OCI-LY3 (cell line): ENCODE measurements around the gene FOXO4.

Experiments
- H2AFZ ChIP-seq: fragments of 200-600, 300-600 bp; shearing (Covaris generic); 2 replicates; pipeline ENCODE4 v1.6.0; 2014; ENCODE audit warnings: antibody characterized with exemption, low read depth, low read length
- H3K27ac ChIP-seq: fragments of 200-600, 300-600 bp; sonication (generic); 2 replicates; pipeline ENCODE4 v1.5.1; 2014; ENCODE audit warnings: mild to moderate bottlenecking, low read length, moderate library complexity, mixed read lengths
- H3K27me3 ChIP-seq: fragments of 200-600, 300-600 bp; sonication (generic); 2 replicates; pipeline ENCODE4 v1.6.1; 2014; ENCODE audit warnings: low read depth, low read length, mixed read lengths
- H3K36me3 ChIP-seq: fragments of 200-600, 300-600 bp; sonication (generic); replicated peaks from 2 replicates; pipeline ENCODE3; 2014; ENCODE audit warnings: low read depth, low read length, mixed read lengths
- H3K4me1 ChIP-seq: fragments of 300-600, 200-600 bp; sonication (generic); 2 replicates; pipeline ENCODE4 v1.6.1; 2014; ENCODE audit warnings: low read length, mixed read lengths
- H3K4me2 ChIP-seq: fragments of 200-600, 300-600 bp; sonication (generic); 2 replicates; pipeline ENCODE4 v1.6.1; 2014; ENCODE audit warnings: low read length, mixed read lengths
- H3K4me3 ChIP-seq: fragments of 300-600, 200-600 bp; sonication (generic); 2 replicates; pipeline ENCODE4 v1.5.1; 2014; ENCODE audit warnings: antibody characterized with exemption, mild to moderate bottlenecking, low read length, moderate library complexity
- H3K79me2 ChIP-seq: fragments of 300-600, 200-600 bp; shearing (Covaris generic); 2 replicates; pipeline ENCODE4 v1.6.1; 2014; ENCODE audit warnings: mild to moderate bottlenecking, low read length, mixed read lengths
- H3K9ac ChIP-seq: fragments of 300-600, 200-600 bp; shearing (Covaris generic); 2 replicates; pipeline ENCODE4 v1.6.0; 2014; ENCODE audit warnings: mild to moderate bottlenecking, low read length, moderate library complexity
- H3K9me3 ChIP-seq: fragments of 200-600, 300-600 bp; shearing (Covaris generic); 2 replicates; pipeline ENCODE4 v1.6.1; 2014; ENCODE audit warnings: low read length, mixed read lengths; ENCODE audit not compliant: insufficient read depth
- H4K20me1 ChIP-seq: fragments of 200-600, 300-600 bp; sonication (generic); 2 replicates; pipeline ENCODE4 v1.6.1; 2016; ENCODE audit warnings: low read length, mixed read lengths; ENCODE audit not compliant: insufficient read depth
- EZH2phosphoT487 ChIP-seq: fragments of 200-600 bp; shearing (Covaris generic); IDR thresholded peaks from 2 replicates; pipeline ENCODE4 v1.6.1; 2018; ENCODE audit warnings: antibody characterized with exemption, mixed run types, low read depth
- TF ChIP-seq, protein P1 (sequence below): fragments of 200-600, 300-600 bp; sonication (generic); IDR thresholded peaks from 2 replicates; pipeline ENCODE4 v1.5.1; 2014; ENCODE audit warnings: antibody characterized with exemption, low read length, low read depth

Gene FOXO4

DNA sequence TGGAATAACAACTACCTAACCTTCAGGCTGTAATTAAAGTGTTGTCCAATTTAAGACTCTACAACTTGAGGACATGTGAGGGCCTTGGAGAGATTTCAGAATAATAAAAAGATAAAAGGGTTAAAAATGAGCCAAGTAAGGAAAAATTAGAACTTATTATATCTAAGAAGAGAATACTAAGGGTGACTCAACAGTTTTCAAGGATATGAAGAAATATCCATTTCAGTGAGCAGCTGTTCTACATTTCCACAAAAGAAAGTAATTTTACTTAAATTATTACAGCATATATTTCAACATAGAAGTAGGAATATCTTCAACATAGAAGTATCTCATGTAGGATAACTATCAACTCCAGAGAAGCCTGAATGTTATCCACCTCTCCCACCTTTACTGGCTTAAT is 38.8 kb upstream of the FOXO4 start:
- Histone ChIP-seq H3K27me3 (no peaks in the 10 kb centered on the region), H3K27ac (no peak overlapping the region), H3K36me3 (peaks cover 10% of the 10 kb centered on the region), H3K9ac (no peak overlapping the region), H3K4me1 (peaks cover 4% of the 10 kb centered on the region; the same call in 1 of the 2 replicates), H3K4me2 (no peak overlapping the region), H3K4me3 (no peak overlapping the region), H3K9me3 (no peaks in the 10 kb centered on the region), H2AFZ (no peak overlapping the region), H3K79me2 (no peaks in the 10 kb centered on the region), H4K20me1 (no peaks in the 10 kb centered on the region)
- TF ChIP-seq, protein P1, sequence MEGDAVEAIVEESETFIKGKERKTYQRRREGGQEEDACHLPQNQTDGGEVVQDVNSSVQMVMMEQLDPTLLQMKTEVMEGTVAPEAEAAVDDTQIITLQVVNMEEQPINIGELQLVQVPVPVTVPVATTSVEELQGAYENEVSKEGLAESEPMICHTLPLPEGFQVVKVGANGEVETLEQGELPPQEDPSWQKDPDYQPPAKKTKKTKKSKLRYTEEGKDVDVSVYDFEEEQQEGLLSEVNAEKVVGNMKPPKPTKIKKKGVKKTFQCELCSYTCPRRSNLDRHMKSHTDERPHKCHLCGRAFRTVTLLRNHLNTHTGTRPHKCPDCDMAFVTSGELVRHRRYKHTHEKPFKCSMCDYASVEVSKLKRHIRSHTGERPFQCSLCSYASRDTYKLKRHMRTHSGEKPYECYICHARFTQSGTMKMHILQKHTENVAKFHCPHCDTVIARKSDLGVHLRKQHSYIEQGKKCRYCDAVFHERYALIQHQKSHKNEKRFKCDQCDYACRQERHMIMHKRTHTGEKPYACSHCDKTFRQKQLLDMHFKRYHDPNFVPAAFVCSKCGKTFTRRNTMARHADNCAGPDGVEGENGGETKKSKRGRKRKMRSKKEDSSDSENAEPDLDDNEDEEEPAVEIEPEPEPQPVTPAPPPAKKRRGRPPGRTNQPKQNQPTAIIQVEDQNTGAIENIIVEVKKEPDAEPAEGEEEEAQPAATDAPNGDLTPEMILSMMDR, result no peak
- TF ChIP-seq EZH2phosphoT487, result no peak

DNA sequence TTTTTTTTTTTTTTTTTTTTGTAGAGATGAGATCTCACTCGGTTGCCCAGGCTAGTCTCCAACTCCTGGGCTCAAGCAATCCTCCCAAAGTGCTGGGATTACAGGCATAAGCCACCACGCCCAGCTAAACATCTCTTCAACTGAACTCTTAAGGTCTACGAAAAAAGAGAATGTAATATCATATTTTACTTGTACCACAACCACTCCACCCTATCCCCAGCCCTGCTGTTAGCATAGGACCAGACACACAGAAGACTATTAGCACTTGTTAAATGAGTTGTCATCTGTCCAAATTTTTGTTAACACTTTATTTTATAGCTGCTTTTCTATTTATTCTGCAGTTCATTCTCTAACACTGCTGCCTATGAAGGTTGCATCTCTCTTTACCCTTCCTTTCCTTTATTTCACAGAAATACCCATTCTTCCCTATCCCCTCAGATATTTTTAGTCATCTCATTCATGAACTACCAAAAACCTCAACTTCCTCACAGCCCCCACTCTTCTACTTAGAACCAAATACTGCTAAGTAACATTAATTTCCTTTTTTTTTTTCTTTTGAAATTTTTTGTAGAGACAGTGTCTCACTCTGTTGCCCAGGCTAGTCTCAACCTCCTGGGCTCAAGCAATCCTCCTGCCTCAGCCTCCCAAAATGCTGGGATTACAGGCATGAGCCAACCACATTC is 37.7 kb upstream of the FOXO4 start:
- Histone ChIP-seq H3K4me1 (peaks cover 4% of the 10 kb centered on the region; the same call in 1 of the 2 replicates), H3K27me3 (no peaks in the 10 kb centered on the region), H3K79me2 (no peaks in the 10 kb centered on the region), H4K20me1 (no peaks in the 10 kb centered on the region), H3K36me3 (peaks cover 11% of the 10 kb centered on the region), H2AFZ (no peak overlapping the region), H3K4me3 (no peak overlapping the region), H3K9ac (no peak overlapping the region), H3K9me3 (no peaks in the 10 kb centered on the region), H3K27ac (no peak overlapping the region), H3K4me2 (no peak overlapping the region)
- no peak for TF ChIP-seq EZH2phosphoT487
- TF ChIP-seq, protein P1, result no peak

DNA sequence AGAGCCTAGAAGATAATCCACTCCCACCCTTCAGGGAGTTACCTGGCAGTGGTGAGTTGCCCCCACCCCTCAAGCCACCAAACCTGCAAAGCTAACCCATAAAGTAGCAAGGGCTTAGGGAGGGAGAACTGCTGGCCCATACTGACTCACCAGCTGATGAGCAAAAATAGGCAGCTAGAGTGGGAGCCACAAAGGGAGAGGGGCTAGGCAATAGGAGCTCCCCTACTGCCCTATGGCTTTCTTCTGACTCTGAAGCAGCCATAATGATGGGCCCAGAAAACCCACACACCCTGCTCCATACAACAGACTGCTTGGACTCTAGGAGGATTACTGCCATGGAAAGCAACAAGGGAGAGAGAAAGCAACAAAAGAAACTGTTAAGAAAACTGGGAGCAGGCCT is 35.5 kb upstream of the FOXO4 start:
- Histone ChIP-seq H3K36me3 (peaks cover 11% of the 10 kb centered on the region), H3K9me3 (no peaks in the 10 kb centered on the region), H4K20me1 (no peaks in the 10 kb centered on the region), H3K4me3 (no peak overlapping the region), H3K9ac (no peak overlapping the region), H3K4me2 (no peak overlapping the region), H3K27ac (no peak overlapping the region), H2AFZ (no peak overlapping the region), H3K4me1 (peaks cover 4% of the 10 kb centered on the region; the same call in 1 of the 2 replicates), H3K27me3 (no peaks in the 10 kb centered on the region), H3K79me2 (peaks cover 7% of the 10 kb centered on the region; the same call in 1 of the 2 replicates)
- no peak for TF ChIP-seq EZH2phosphoT487
- TF ChIP-seq, protein P1, result no peak

DNA sequence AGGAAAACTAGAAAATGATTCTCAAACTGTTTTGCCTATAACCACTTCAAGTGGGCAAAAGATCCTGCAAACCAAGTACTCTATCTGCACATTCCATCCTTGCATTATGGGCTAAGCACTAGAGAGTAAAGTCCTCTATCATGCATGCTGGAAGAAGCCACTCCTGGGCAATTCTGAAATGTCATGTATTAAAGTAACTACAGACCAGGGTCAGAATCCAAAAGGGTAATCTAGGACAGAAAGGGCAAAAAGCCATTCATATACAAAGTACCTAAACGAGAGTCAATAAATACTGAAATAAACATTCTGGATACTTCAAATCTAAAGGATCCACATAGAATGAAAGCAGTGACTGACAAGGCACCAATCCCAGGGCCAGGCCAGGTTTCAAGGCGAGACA is 28.6 kb upstream of the FOXO4 start:
- no peaks in the 10 kb centered on the region for H3K9me3 ChIP-seq
- H3K4me2 ChIP-seq, result peak overlapping the region; percentile 86
- H3K27me3 ChIP-seq, result no peaks in the 10 kb centered on the region
- H3K9ac ChIP-seq, result peak overlapping the region; percentile 80
- H3K4me1 ChIP-seq, result peaks cover 11% of the 10 kb centered on the region
- no peak overlapping the region for H2AFZ ChIP-seq
- no peak overlapping the region for H3K27ac ChIP-seq
- H3K79me2 ChIP-seq, result peaks cover 27% of the 10 kb centered on the region
- H4K20me1 ChIP-seq, result no peaks in the 10 kb centered on the region
- H3K4me3 ChIP-seq, result peak overlapping the region; percentile 95
- no peak for TF ChIP-seq EZH2phosphoT487
- TF ChIP-seq, protein P1, result no peak
- no peaks in the 10 kb centered on the region for H3K36me3 ChIP-seq
